Immature natural killer cell (primary cell): ENCODE measurements around the gene ATP12A. TPM values are rescaled to one million over a fixed set of nuclear protein-coding genes. Genes with fewer than 3 reads are reported as not detected.
A peak's percentile ranks its signal among the peaks of the same experiment; 100 is the strongest.

Experiments
- DNase-seq, 3 donors: peaks; one replicate each; pipeline ENCODE4 v3.0.0; 2022; ENCODE audit warnings: mixed read lengths in 1 of 3
- H3K27ac Mint-ChIP-seq, 6 donors: one replicate each; pipeline ENCODE4 v1.8.0; 2020; ENCODE audit warnings: mixed read lengths in 6 of 6, mild to moderate bottlenecking in 5 of 6, inconsistent platforms in 4 of 6, moderate library complexity in 3 of 6
- H3K27me3 Mint-ChIP-seq, 3 donors: one replicate each; pipeline ENCODE4 v1.8.0; 2020 to 2021; ENCODE audit warnings: low read depth in 3 of 3, mild to moderate bottlenecking in 3 of 3, mixed read lengths in 3 of 3, moderate library complexity in 3 of 3, inconsistent platforms in 1 of 3
- H3K36me3 Mint-ChIP-seq, 3 donors: one replicate each; pipeline ENCODE4 v1.8.0; 2020; ENCODE audit warnings: mixed read lengths in 3 of 3, inconsistent platforms in 2 of 3, mild to moderate bottlenecking in 2 of 3
- H3K4me1 Mint-ChIP-seq, 2 donors: one replicate each; pipeline ENCODE4 v1.8.0; 2020; ENCODE audit warnings: inconsistent platforms in 2 of 2, mild to moderate bottlenecking in 2 of 2, mixed read lengths in 2 of 2, moderate library complexity in 1 of 2
- H3K4me3 Mint-ChIP-seq, 5 donors: one replicate each; pipeline ENCODE4 v1.8.0; 2020; ENCODE audit warnings: mild to moderate bottlenecking in 5 of 5, mixed read lengths in 5 of 5, inconsistent platforms in 3 of 5, moderate library complexity in 3 of 5
- H3K9me3 Mint-ChIP-seq, 6 donors: one replicate each; pipeline ENCODE4 v1.8.0; 2020; ENCODE audit warnings: mild to moderate bottlenecking in 6 of 6, mixed read lengths in 6 of 6, inconsistent platforms in 4 of 6, moderate library complexity in 3 of 6
- polyA plus RNA-seq, 3 donors: library from polyadenylated mRNA; unstranded; fragments of 300-500 nt; fragmentation: Illumina TruSeq; gene quantifications; one replicate each; pipeline ENCODE4 v1.2.3, GENCODE V29; 2021

The ATP12A gene
- polyA plus RNA-seq, 3 donors from 2014 or later, result not detected

- no peaks in the 10 kb centered on the region for H3K9me3 Mint-ChIP-seq
- H3K36me3 Mint-ChIP-seq, result no peaks in the 10 kb centered on the region
- H3K4me3 Mint-ChIP-seq, result peak overlapping the region in 3 of 5 donors; percentile 4 to 40 (median 27)
- peaks cover 28 to 29% of the 10 kb centered on the region in 2 donors for H3K4me1 Mint-ChIP-seq
- peaks cover 14 to 23% (median 21%) of the 10 kb centered on the region in 3 donors for H3K27me3 Mint-ChIP-seq
- no peak for DNase-seq
- peak overlapping the region in 1 of 6 donors; percentile 4 for H3K27ac Mint-ChIP-seq
These were observed 5.1 kb downstream of the ATP12A start for GRCh38 chr13:24685314-24685713.

GRCh38 chr13:24687611-24688010 lies 7.4 kb downstream of the ATP12A start:
- Mint-ChIP-seq H3K9me3 (no peaks in the 10 kb centered on the region), H3K4me3 (no peak overlapping the region)

GRCh38 chr13:24688111-24688510 lies 7.9 kb downstream of the ATP12A start:
- Mint-ChIP-seq H3K27ac (no peak overlapping the region), H3K4me3 (no peak overlapping the region), H3K27me3 (peaks cover 18 to 25% (median 21%) of the 10 kb centered on the region in 3 donors), H3K4me1 (peaks cover 27 to 28% of the 10 kb centered on the region in 2 donors), H3K9me3 (no peaks in the 10 kb centered on the region), H3K36me3 (no peaks in the 10 kb centered on the region)
- no peak for DNase-seq

More at GRCh38 chr13:24687611-24688010, 7.4 kb downstream of the ATP12A start:
- H3K27ac Mint-ChIP-seq, result no peak overlapping the region
- H3K36me3 Mint-ChIP-seq, result no peaks in the 10 kb centered on the region
- DNase-seq, result no peak
- peaks cover 20 to 23% (median 21%) of the 10 kb centered on the region in 3 donors for H3K27me3 Mint-ChIP-seq
- H3K4me1 Mint-ChIP-seq, result peaks cover 27 to 28% of the 10 kb centered on the region in 2 donors

- Mint-ChIP-seq H3K9me3 (no peaks in the 10 kb centered on the region), H3K4me3 (no peak overlapping the region), H3K27me3 (peaks cover 18 to 30% (median 21%) of the 10 kb centered on the region in 3 donors), H3K27ac (no peak overlapping the region), H3K4me1 (peaks cover 21 to 22% of the 10 kb centered on the region in 2 donors), H3K36me3 (no peaks in the 10 kb centered on the region)
- no peak for DNase-seq
These were observed 8.7 kb downstream of the ATP12A start for GRCh38 chr13:24688950-24689349.

GRCh38 chr13:24691381-24691780 lies 11.2 kb downstream of the ATP12A start:
- Mint-ChIP-seq H3K36me3 (no peaks in the 10 kb centered on the region), H3K27me3 (peaks cover 11 to 30% (median 25%) of the 10 kb centered on the region in 3 donors), H3K9me3 (no peaks in the 10 kb centered on the region), H3K4me3 (no peak overlapping the region), H3K4me1 (peaks cover 5 to 8% of the 10 kb centered on the region in 2 donors), H3K27ac (no peak overlapping the region)
- DNase-seq, result no peak

GRCh38 chr13:24692561-24692960 lies 12.4 kb downstream of the ATP12A start:
- Mint-ChIP-seq H3K36me3 (no peaks in the 10 kb centered on the region), H3K4me1 (peaks cover 5 to 8% of the 10 kb centered on the region in 2 donors), H3K4me3 (no peak overlapping the region), H3K27me3 (peaks cover 9 to 26% (median 25%) of the 10 kb centered on the region in 3 donors), H3K9me3 (no peaks in the 10 kb centered on the region), H3K27ac (no peak overlapping the region)
- no peak for DNase-seq

- Mint-ChIP-seq H3K36me3 (no peaks in the 10 kb centered on the region), H3K4me1 (peaks cover 5 to 8% of the 10 kb centered on the region in 2 donors), H3K4me3 (peak overlapping the region in 1 of 5 donors; percentile 5), H3K27me3 (peaks cover 6 to 25% (median 22%) of the 10 kb centered on the region in 3 donors), H3K9me3 (no peaks in the 10 kb centered on the region), H3K27ac (no peak overlapping the region)
- peak; percentile 22 to 35 (median 26) for DNase-seq
These were observed 13.8 kb downstream of the ATP12A start for GRCh38 chr13:24693862-24694471.

- Mint-ChIP-seq H3K9me3 (no peaks in the 10 kb centered on the region), H3K27ac (no peak overlapping the region), H3K27me3 (peaks cover 7 to 25% (median 22%) of the 10 kb centered on the region in 3 donors), H3K36me3 (no peaks in the 10 kb centered on the region), H3K4me1 (peaks cover 5 to 8% of the 10 kb centered on the region in 2 donors), H3K4me3 (no peak overlapping the region)
- DNase-seq, result no peak
These were observed 14.7 kb downstream of the ATP12A start for GRCh38 chr13:24694907-24695306.

GRCh38 chr13:24698686-24699085 lies 18.5 kb downstream of the ATP12A start:
- DNase-seq, result no peak
- H3K36me3 Mint-ChIP-seq, result no peaks in the 10 kb centered on the region
- H3K9me3 Mint-ChIP-seq, result no peaks in the 10 kb centered on the region
- peaks cover 5 to 8% of the 10 kb centered on the region in 2 donors for H3K4me1 Mint-ChIP-seq
- peaks cover 7 to 17% (median 10%) of the 10 kb centered on the region in 3 donors for H3K27me3 Mint-ChIP-seq
- H3K27ac Mint-ChIP-seq, result no peak overlapping the region
- no peak overlapping the region for H3K4me3 Mint-ChIP-seq

GRCh38 chr13:24699541-24699940 lies 19.3 kb downstream of the ATP12A start:
- Mint-ChIP-seq H3K4me3 (no peak overlapping the region), H3K36me3 (no peaks in the 10 kb centered on the region), H3K27ac (no peak overlapping the region), H3K9me3 (no peaks in the 10 kb centered on the region), H3K27me3 (peaks cover 3 to 12% (median 7%) of the 10 kb centered on the region in 3 donors), H3K4me1 (no peaks in the 10 kb centered on the region)
- DNase-seq, result no peak

- H3K27ac Mint-ChIP-seq, result no peak overlapping the region
- no peak for DNase-seq
- H3K36me3 Mint-ChIP-seq, result no peaks in the 10 kb centered on the region
- H3K9me3 Mint-ChIP-seq, result no peaks in the 10 kb centered on the region
- no peak overlapping the region for H3K4me3 Mint-ChIP-seq
- H3K27me3 Mint-ChIP-seq, result peaks cover 3 to 12% (median 4%) of the 10 kb centered on the region in 3 donors
- no peaks in the 10 kb centered on the region for H3K4me1 Mint-ChIP-seq
These were observed 20.3 kb downstream of the ATP12A start for GRCh38 chr13:24700539-24700938.

GRCh38 chr13:24706886-24707585 lies 26.8 kb downstream of the ATP12A start:
- Mint-ChIP-seq H3K9me3 (no peaks in the 10 kb centered on the region), H3K4me1 (peaks cover 13 to 21% of the 10 kb centered on the region in 2 donors), H3K27ac (no peak overlapping the region), H3K27me3 (peaks cover 2 to 6% (median 4%) of the 10 kb centered on the region in 3 donors), H3K4me3 (no peak overlapping the region), H3K36me3 (no peaks in the 10 kb centered on the region)
- no peak for DNase-seq

- peak overlapping the region; percentile 71 to 86 (median 77) for H3K4me3 Mint-ChIP-seq
- peaks cover 13 to 21% of the 10 kb centered on the region in 2 donors for H3K4me1 Mint-ChIP-seq
- H3K27me3 Mint-ChIP-seq, result peaks cover 0 to 6% (median 3%) of the 10 kb centered on the region in 3 donors
- no peaks in the 10 kb centered on the region for H3K9me3 Mint-ChIP-seq
- no peaks in the 10 kb centered on the region for H3K36me3 Mint-ChIP-seq
- DNase-seq, result peak; percentile 46 to 58 (median 57)
- peak overlapping the region in 4 of 6 donors; percentile 62 to 76 (median 70) for H3K27ac Mint-ChIP-seq
These were observed 29.1 kb downstream of the ATP12A start for GRCh38 chr13:24709186-24709913.

GRCh38 chr13:24713022-24713421 lies 32.8 kb downstream of the ATP12A start:
- H3K27ac Mint-ChIP-seq, result no peak overlapping the region
- no peak overlapping the region for H3K4me3 Mint-ChIP-seq
- H3K9me3 Mint-ChIP-seq, result no peaks in the 10 kb centered on the region
- peaks cover 18 to 27% of the 10 kb centered on the region in 2 donors for H3K4me1 Mint-ChIP-seq
- peaks cover 3 to 8% (median 3%) of the 10 kb centered on the region in 3 donors for H3K27me3 Mint-ChIP-seq
- H3K36me3 Mint-ChIP-seq, result no peaks in the 10 kb centered on the region
- no peak for DNase-seq
